HG03139 (cell line): ENCODE results near the gene SALL4.
"Not testable (repeated sequence)": the region's sequence is repeated elsewhere in the genome, so short reads cannot be mapped to it uniquely, and the experiment has no call there.

ENCODE experiments used
- ATAC-seq: cut with Tn5 transposase; IDR thresholded peaks from one replicate; pipeline ENCODE4 v1.9.1; 2021; ENCODE audit not compliant: unreplicated experiment

Gene SALL4

DNA sequence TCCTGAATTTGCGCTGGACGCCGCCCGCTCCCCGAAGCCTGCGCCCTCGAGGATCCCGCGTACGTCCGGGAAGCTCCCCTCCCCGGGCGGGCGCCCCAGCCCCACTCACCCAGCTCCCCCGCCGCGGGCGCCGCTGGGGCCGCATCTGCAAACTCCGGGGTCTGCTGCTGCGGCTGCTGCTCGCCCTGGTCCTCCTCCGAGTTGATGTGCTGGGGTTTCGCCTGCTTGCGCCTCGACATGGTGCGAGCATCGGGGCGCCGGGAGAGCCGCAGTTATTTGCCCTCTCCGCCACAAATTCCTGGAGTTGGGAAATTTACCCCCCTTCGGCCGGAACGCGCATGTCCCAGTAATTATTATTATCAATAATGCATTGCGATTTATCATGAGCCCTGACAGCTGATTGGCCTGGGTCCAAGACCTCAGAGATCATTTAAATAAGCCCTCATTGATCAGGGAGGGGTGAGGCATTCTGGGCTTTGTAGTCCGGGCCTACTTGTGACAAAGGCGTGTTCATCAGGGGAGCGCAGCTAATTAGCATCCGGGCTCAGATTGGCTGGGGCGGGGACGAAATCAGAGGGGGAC, at the start of gene SALL4:
TSS of gene SALL4 (minus strand) at position 352 of the 582 bp plus-strand sequence. CDS start at position 239, 113 bp downstream.
- no peak for ATAC-seq

DNA sequence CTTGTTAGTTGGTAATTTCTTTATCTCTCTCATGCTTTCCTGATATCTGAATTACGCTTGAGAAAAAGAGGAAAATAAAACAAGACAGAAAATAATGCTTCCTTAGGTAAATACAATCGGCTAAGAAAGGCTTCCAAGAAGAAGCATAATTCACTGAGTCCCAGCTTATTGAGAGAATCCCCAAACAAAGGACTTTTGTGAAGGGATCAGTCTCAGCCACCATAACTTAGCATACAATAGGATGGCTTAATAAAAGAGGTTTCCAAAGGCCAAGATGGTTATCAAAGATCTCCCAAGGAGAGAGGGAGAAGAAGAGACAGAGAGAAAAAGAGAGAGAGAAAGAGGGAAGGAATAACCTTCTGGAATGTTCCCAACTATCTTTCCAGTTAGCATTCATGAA, 46.0 kb upstream of the SALL4 start:
- ATAC-seq, result no peak

- no peak for ATAC-seq
These were observed 38.5 kb upstream of the SALL4 start for GRCh38 chr20:51840865-51841264.

DNA sequence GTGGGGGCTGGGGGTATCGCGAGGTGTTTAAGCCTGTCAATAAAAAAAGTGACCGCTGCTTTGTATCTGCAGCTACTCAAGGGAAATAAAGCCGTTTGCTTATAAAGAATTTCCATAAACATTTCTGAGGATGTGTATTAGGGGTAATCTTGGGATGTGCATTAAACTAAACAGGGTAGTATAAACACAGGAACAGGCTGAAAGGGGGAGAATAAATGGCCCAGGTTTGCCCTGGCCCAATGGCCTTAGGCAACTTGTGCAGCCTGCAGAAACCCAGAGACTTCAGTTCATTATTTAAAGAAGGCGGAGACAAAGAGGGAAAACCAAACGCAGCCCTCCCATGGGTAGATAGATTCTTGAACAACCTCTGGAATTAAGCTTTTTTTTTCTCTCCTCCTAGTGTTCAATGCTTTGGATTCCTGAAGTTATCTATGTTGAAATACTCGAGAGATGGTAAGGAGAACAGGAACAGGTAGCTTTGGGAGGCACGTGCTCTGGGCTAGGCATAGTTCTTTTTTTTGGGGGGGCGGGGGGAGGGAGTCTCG, 35.6 kb upstream of the SALL4 start:
- no peak for ATAC-seq

DNA sequence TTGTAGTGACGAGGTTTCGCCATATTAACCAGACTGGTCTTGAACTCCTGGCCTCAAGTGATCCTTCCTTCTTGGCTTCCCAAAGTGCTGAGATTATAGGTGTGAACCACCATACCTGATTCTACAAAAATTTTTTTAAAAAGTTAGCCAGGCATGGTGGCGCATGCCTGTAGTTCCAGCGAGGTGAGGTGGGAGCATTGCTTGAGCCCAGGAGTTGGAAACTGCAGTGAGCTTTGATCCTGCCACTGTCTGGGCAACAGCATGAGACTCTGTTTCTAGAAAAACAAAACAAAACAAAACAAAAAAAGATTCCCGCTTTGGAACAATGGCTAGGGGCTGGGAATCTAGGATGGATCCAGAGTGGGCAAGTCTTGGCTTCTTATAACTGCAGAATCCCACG, 35.1 kb upstream of the SALL4 start:
- no peak for ATAC-seq

DNA sequence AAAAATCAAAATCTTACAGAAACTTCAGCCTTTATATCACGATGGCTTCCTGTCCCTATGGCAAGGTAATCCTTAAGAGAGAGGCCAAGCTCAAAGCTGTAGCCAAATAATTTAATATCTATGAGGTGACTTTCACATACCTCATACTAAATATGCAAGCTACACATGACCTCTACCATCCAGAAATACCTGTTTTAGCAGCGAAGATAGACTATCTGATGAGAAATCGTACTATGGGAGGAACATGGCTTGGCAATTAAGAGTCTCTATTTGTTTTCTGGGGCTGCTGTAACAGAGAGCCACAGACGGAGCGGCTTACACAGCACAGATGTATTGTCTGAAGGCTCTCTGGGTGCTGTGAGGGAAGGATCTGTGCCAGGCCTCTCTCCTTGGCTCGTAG, 31.0 kb upstream of the SALL4 start:
- ATAC-seq, result no peak

GRCh38 chr20:51832276-51832675, 30.0 kb upstream of the SALL4 start:
- no peak for ATAC-seq

DNA sequence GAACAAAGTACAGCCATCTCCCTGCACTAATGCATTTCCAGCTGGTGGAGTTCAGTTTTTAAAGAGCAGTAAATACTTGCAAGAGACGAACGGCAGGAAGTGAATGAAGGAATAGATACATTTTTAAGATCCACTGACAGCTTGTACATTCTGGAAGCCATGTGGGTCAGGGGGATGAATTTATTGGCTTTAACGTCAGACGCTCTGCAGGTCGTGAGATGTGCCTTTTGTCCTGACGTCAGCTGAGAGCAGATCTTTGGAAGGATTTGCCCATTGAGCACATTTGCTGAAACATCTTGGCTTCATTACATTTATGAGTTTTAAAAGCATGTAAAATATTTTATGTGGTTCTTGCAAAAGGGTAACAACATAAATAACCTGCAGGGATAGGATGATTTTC, 29.5 kb upstream of the SALL4 start:
- ATAC-seq, result no peak

- no peak for ATAC-seq
These were observed 28.2 kb upstream of the SALL4 start for GRCh38 chr20:51830538-51830937.

DNA sequence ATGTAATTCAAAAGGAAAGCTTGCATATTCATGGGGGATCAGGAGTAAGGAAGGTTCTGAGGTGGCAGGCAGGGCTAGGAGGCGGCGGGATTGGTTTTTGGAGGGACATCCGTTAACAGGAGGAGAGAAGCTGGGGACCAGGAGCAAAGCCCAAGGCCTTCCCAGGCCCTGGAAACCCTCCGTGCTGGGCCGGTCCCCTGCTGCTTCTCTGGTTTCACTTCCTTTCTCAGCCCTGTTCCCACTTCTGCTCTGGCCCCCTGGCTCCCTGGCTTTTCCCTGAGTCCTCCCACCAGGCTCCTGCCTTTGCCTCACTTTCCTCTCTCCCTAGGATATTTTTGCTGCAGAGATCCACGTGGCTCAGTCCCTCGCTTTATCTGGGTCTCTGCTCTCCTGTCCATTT, 26.4 kb upstream of the SALL4 start:
- no peak for ATAC-seq

DNA sequence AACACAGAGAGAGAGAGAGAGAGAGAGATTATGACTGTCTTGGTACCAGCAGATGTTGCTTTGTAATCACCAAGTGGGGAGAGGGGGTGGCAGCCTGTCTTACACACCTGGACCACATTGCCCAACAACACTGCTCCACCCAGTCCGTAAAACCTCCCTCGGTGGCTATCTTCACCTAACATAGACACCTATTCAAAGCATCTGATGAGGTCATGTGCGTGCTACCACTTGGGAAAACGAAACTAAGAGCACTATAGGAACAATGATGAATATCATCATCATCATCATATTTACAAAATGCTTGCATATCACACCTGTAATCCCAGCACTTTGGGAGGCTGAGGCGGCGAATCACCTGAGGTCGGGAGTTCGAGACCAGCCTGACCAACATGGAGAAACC, 24.1 kb upstream of the SALL4 start:
- no peak for ATAC-seq

- ATAC-seq, result no peak
These were observed 16.2 kb upstream of the SALL4 start for GRCh38 chr20:51818479-51819008.

- ATAC-seq, result not testable (repeated sequence)
These were observed 14.5 kb upstream of the SALL4 start for GRCh38 chr20:51816856-51817255.

GRCh38 chr20:51815383-51816076, 13.2 kb upstream of the SALL4 start:
- no peak for ATAC-seq

- ATAC-seq, result no peak
These were observed 10.5 kb upstream of the SALL4 start for GRCh38 chr20:51812861-51813260.

DNA sequence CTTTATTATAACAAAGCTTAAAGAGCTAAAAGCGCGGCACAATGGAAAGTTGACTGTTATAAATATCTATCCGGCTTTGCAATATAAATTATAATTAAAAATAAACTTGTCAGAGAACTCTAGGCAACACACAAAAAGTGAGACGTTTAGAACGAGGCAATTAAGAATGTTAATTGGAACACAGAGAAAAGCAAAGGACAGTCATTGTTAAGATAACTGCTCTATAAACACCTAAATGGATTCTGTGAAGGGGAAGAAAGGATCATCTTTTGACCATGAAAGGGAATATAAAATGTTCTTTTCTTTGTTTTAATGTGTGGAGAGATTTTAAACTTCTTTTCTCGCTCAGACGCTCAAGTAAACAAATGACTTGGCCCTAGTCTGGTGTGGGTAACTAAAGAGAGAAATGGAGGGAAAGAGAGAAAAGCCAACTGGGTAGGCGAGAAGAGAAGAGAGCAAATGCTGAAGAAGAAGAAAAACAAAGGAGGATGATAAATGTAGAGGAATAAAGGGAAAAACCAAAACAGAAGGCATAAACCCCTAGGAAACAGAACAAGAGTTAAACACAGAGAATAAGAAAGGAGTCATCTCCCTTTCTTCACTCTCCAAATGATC, 9.3 kb upstream of the SALL4 start:
- ATAC-seq, result no peak

- no peak for ATAC-seq
These were observed 8.7 kb upstream of the SALL4 start for GRCh38 chr20:51811042-51811355.

GRCh38 chr20:51810155-51811041, 8.1 kb upstream of the SALL4 start:
- no peak for ATAC-seq

GRCh38 chr20:51807720-51808250, 5.5 kb upstream of the SALL4 start:
- ATAC-seq, result no peak

GRCh38 chr20:51804754-51805153, 2.4 kb upstream of the SALL4 start:
- no peak for ATAC-seq
